Loucy (cell line): Measurements from ENCODE around the gene AEBP2.
"Not testable (repeated sequence)": the region's sequence is repeated elsewhere in the genome, so short reads cannot be mapped to it uniquely, and the experiment has no call there.

Source experiments
- CTCF ChIP-seq: fragments of 200-600 bp; sonication (generic); conservative IDR thresholded peaks from 2 replicates; pipeline ENCODE4 v1.5.1; 2014; ENCODE audit warnings: mild to moderate bottlenecking, antibody characterized with exemption, low read length
- EZH2phosphoT487 ChIP-seq: fragments of 200-600 bp; IDR thresholded peaks from 2 replicates; pipeline ENCODE4 v1.6.1; 2018; ENCODE audit warnings: antibody characterized with exemption, mild to moderate bottlenecking, moderate library complexity, borderline replicate concordance

GRCh38 chr12:19392644-19393043, 46.6 kb upstream of the AEBP2 start:
- not testable (repeated sequence) for TF ChIP-seq CTCF, EZH2phosphoT487
